Esophagus squamous epithelium (tissue), 5 donors: ENCODE measurements around the gene DLX6. TPM values are rescaled to one million over a fixed set of nuclear protein-coding genes. Genes with fewer than 3 reads are reported as not detected.

Source experiments
- DNase-seq: peaks from one replicate; lab custom pipeline; 2025; lab: John Stamatoyannopoulos, UW
- H3K27ac ChIP-seq, 4 donors: fragments of 200-600 bp; sonication (generic); one replicate each; pipeline ENCODE4 v1.5.1; 2016 to 2019; ENCODE audit warnings: mild to moderate bottlenecking in 1 of 4
- H3K27me3 ChIP-seq, 4 donors: fragments of 200-600 bp; sonication (generic); 1 replicate in 3 of 4; 2 replicates in 1 of 4; pipeline versions ENCODE4 v1.5.1 to v1.6.0; 2017 to 2021; ENCODE audit warnings: antibody characterized with exemption in 1 of 4
- H3K36me3 ChIP-seq, 3 donors: fragments of 200-600 bp; sonication (generic); one replicate each; pipeline ENCODE4 v1.5.1; 2016 to 2019
- H3K4me1 ChIP-seq, 3 donors: fragments of 200-600 bp; sonication (generic); one replicate each; pipeline ENCODE4 v1.5.1; 2017 to 2019
- H3K4me3 ChIP-seq, 4 donors: fragments of 200-600 bp; sonication (generic); 1 replicate in 3 of 4; 2 replicates in 1 of 4; pipeline ENCODE4 v1.5.1; 2016 to 2019; ENCODE audit warnings: mild to moderate bottlenecking in 2 of 4, moderate library complexity in 1 of 4
- H3K9me3 ChIP-seq, 3 donors: fragments of 200-600 bp; sonication (generic); one replicate each; pipeline ENCODE4 v1.5.1; 2016 to 2019
- POLR2A ChIP-seq, 4 donors: fragments of 450-650 bp; IDR thresholded peaks; one replicate each; pipeline ENCODE4 v1.6.1; 2017; ENCODE audit warnings: antibody characterized with exemption in 4 of 4, mild to moderate bottlenecking in 4 of 4, moderate library complexity in 3 of 4
- WGBS, 2 donors: methylation state at CpG; one replicate each; pipeline ENCODE4 v1.1.5; 2018; 5-methylcytosine and 5-hydroxymethylcytosine counted together
- intact Hi-C: fragments of 100-400 bp; cut with DNase I; formaldehyde crosslinking; loops from one replicate; pipeline ENCODE4 v1.15.0; 2022
- total RNA-seq, 4 donors: library from RNA; depleted of rRNA; stranded (reverse); fragments of >200 nt; gene quantifications; one replicate each; pipeline ENCODE4 v1.1.0, GENCODE V29; 2016
- TF ChIP-seq, protein P1 (sequence below), 6 experiments: fragments of 450-650 bp in 4 of 6; fragments of 200-600 bp in 2 of 6; sonication (generic) in 2 of 6; IDR thresholded peaks; one replicate each; pipeline ENCODE4 v1.5.1; 2016 to 2019; ENCODE audit warnings: antibody characterized with exemption in 6 of 6, mild to moderate bottlenecking in 4 of 6, moderate library complexity in 4 of 6
- donor health status: DM: yes; HTN: yes; CAD: no.

The DLX6 gene
- total RNA-seq, 4 donors from 2014 or later = not detected

DNA sequence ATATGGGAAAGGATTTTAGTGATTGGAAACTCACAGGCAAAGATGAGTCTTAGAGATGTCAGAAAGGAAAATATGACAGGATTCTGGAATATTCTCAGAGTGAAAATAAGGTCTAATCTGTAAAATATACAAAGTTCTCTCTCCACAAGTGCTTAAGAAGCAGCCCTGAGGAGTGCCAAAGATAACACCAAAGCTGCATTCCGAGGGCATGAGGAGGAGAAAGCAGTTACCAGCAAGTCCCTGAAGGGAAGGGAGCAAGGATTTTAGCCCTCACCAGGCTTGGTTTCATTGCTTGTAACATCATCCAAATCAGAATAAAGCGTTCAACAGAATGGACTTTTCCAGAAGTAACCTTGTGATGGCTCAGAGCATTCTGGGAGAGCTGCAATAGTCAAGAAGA lies 31.4 kb upstream of the DLX6 start:
- H3K27ac ChIP-seq = no peak overlapping the region
- no peaks in the 10 kb centered on the region for H3K4me1 ChIP-seq
- no peaks in the 10 kb centered on the region for H3K9me3 ChIP-seq
- no peak overlapping the region for H3K4me3 ChIP-seq
- no peaks in the 10 kb centered on the region for H3K36me3 ChIP-seq
- peaks cover 0 to 40% (median 0%) of the 10 kb centered on the region in 4 donors for H3K27me3 ChIP-seq
- 33 to 51% methylated on average over 2 of the region's 2 CpGs for WGBS, 2 donors
- TF ChIP-seq, protein P1, sequence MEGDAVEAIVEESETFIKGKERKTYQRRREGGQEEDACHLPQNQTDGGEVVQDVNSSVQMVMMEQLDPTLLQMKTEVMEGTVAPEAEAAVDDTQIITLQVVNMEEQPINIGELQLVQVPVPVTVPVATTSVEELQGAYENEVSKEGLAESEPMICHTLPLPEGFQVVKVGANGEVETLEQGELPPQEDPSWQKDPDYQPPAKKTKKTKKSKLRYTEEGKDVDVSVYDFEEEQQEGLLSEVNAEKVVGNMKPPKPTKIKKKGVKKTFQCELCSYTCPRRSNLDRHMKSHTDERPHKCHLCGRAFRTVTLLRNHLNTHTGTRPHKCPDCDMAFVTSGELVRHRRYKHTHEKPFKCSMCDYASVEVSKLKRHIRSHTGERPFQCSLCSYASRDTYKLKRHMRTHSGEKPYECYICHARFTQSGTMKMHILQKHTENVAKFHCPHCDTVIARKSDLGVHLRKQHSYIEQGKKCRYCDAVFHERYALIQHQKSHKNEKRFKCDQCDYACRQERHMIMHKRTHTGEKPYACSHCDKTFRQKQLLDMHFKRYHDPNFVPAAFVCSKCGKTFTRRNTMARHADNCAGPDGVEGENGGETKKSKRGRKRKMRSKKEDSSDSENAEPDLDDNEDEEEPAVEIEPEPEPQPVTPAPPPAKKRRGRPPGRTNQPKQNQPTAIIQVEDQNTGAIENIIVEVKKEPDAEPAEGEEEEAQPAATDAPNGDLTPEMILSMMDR (IDR thresholded peaks at IDR 0.05) = no peak
- TF ChIP-seq POLR2A (IDR thresholded peaks at IDR 0.05) = no peak
- DNase-seq = no peak
- intact Hi-C loops = no loop called here

DNA sequence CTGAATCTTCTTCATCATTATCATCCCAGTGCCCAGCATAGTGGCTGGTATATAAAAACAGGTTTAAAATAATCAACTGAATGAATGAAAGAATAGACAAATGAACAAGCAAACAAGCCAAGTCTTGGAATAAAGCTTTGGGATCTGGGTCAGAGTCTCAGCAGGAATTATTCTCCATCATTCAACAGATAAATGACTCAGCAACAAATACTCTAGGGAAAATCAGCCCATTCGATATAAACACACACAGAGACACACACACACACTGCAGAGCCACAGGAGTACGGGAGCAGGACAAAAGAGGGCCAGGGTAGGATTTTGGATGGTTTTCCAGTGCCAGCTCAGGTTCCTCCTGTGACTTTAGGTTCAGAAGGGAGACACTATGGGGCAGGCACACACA lies 29.2 kb upstream of the DLX6 start:
- Histone ChIP-seq H3K27me3 (peaks cover 0 to 29% (median 0%) of the 10 kb centered on the region in 4 donors), H3K9me3 (no peaks in the 10 kb centered on the region), H3K36me3 (no peaks in the 10 kb centered on the region), H3K4me3 (no peak overlapping the region), H3K27ac (no peak overlapping the region), H3K4me1 (no peaks in the 10 kb centered on the region)
- intact Hi-C loops = no loop called here
- TF ChIP-seq POLR2A (IDR thresholded peaks at IDR 0.05) = no peak
- TF ChIP-seq, protein P1 (IDR thresholded peaks at IDR 0.05) = no peak
- no peak for DNase-seq
- WGBS, 2 donors = 55 to 57% methylated on average over 2 of the region's 2 CpGs

DNA sequence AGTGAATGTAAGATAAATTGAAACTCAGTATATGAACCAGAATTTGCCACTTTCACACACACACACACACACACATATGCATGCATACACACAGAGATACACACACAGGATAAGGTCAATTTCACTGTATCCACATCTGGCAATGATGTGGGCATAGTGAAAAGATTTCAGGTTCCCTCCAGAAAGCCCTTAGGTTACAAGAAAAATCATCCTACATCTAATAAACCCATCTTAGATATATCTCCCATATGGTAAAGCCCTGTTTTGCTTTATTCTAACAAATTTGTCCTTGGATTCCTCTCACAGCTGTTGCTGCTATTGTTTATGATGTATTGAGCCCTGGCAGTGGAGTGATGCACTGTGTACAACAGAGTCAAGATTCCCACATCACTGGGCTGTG lies 27.9 kb upstream of the DLX6 start:
- no peak overlapping the region for H3K27ac ChIP-seq
- TF ChIP-seq, protein P1 (IDR thresholded peaks at IDR 0.05) = no peak
- TF ChIP-seq POLR2A (IDR thresholded peaks at IDR 0.05) = no peak
- no peak overlapping the region for H3K4me3 ChIP-seq
- intact Hi-C loops = no loop called here
- no peaks in the 10 kb centered on the region for H3K36me3 ChIP-seq
- H3K4me1 ChIP-seq = no peaks in the 10 kb centered on the region
- peaks cover 0 to 36% (median 0%) of the 10 kb centered on the region in 4 donors for H3K27me3 ChIP-seq
- no peaks in the 10 kb centered on the region for H3K9me3 ChIP-seq
- no peak for DNase-seq

DNA sequence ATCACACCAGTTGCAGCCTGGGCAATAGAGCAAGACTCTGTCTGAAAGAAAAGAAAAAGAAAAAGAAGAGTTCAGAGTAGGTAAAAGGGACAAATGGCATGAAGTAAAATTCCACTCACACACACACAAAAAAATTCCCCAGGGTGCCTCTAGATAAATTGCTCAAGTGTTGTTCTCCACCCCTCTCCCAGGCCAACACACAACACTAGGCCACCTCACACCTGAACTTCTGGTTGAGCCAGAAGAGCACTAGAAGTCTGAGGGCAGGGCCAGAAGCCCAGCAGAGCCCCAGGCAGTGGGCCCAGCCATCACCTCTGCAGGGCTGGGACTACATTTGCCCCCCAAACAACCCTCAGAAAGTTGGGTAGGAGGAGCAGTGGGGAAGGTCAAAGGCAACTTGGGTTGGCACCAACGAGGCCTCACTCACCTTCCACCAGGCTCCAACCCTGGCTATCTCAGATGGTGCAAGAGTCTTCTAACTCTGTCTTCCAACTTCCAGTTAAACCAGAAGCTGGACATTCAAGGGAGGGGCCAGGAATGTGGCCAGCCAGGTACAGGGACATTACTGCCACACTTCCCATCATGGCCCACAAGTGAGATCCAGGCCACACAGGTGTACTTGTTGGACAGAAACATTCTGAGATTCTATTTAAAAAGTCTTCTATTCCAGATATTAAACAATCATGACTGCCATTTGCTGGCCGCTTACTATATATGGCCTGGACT lies 25.6 kb upstream of the DLX6 start:
- intact Hi-C loops = no loop called here
- 86 to 92% methylated on average over 1 to 2 of the region's 2 CpGs for WGBS, 2 donors
- H3K36me3 ChIP-seq = no peaks in the 10 kb centered on the region
- H3K9me3 ChIP-seq = no peaks in the 10 kb centered on the region
- H3K4me3 ChIP-seq = no peak overlapping the region
- no peaks in the 10 kb centered on the region for H3K4me1 ChIP-seq
- H3K27me3 ChIP-seq = peaks cover 0 to 53% (median 0%) of the 10 kb centered on the region in 4 donors
- DNase-seq = no peak
- TF ChIP-seq POLR2A (IDR thresholded peaks at IDR 0.05) = no peak
- TF ChIP-seq, protein P1 (IDR thresholded peaks at IDR 0.05) = no peak
- H3K27ac ChIP-seq = no peak overlapping the region

DNA sequence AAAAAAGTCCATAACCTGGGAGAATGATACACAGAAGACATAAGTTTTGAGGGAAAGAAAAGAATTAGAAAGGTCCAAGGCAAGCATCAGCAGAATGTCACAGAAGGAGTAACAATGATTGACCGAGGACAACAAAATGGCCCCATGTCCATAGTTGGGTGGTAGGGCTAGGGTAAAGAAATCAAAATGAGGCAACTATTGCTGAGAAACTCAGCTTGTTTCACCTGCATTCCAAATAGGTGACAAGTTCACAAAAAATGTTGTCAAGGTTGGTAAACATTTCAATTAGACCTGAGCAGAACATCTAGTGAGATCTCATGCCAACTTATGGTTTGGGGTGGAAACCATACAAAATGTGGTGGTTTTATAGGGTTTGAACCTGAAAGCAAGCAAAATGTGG lies 22.8 kb upstream of the DLX6 start:
- 92 to 100% methylated on average over 1 of the region's 1 CpG for WGBS, 2 donors
- no peak for DNase-seq
- Histone ChIP-seq H3K27ac (no peak overlapping the region), H3K4me1 (no peaks in the 10 kb centered on the region), H3K9me3 (no peaks in the 10 kb centered on the region), H3K36me3 (no peaks in the 10 kb centered on the region), H3K4me3 (no peak overlapping the region), H3K27me3 (peaks cover 0 to 78% (median 0%) of the 10 kb centered on the region in 4 donors)
- intact Hi-C loops = no loop called here
- no peak for TF ChIP-seq POLR2A (IDR thresholded peaks at IDR 0.05)
- TF ChIP-seq, protein P1 (IDR thresholded peaks at IDR 0.05) = no peak
